Activated CD4-positive, alpha-beta T cell treated with anti-CD3 and anti-CD28 coated beads, Interleukin-2, amount 50 U/mL, for 24 hours (primary cell): Measurements from ENCODE around the gene RBP2.
A peak's percentile ranks its signal among the peaks of the same experiment; 100 is the strongest.
"Not testable (repeated sequence)": the region's sequence is repeated elsewhere in the genome, so short reads cannot be mapped to it uniquely, and the experiment has no call there.

Source experiments
- DNase-seq, 2 donors: peaks; one replicate each; pipeline ENCODE4 v3.0.0-alpha.2; 2020; ENCODE audit warnings: low read depth in 1 of 2, low spot score in 1 of 2

The RBP2 gene

DNA sequence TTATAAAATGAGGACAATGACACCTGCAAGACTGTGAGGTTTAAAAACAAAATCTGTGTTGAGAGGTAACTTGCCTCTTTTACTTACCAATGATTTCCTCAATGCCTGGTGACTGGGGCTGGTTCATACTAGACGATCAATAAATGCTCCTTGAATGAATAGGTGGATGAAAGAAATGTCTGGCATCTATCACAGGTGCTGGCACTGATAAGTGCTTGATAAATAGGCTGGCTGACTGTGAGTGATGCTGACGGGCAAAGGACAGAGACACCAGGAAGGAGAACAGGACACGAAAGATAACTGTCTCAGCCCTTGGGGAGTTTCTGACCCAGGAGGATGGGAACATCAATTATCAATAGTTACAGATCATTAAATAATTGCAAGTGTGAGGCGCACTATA lies 31.9 kb downstream of the RBP2 start:
- DNase-seq, result no peak

DNA sequence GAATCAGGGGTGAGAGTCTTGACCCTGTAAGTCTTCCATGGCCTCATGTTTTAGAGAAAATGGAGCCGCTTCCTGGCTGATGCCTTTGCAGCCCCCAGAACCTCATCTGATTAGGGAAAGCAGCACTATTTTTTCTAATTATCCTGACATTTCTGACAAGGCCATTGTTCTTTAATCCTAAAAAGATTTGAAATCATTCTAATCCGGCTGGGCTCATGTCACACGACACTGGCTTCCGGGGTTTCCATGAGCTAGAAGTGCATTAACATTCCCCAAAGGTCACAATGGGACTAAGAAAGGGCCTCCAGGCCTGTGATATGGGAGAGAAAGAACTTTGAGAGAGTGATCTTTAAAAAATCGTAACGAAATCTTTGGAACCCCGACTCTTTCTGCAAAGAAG lies 33.1 kb downstream of the RBP2 start:
- no peak for DNase-seq

DNA sequence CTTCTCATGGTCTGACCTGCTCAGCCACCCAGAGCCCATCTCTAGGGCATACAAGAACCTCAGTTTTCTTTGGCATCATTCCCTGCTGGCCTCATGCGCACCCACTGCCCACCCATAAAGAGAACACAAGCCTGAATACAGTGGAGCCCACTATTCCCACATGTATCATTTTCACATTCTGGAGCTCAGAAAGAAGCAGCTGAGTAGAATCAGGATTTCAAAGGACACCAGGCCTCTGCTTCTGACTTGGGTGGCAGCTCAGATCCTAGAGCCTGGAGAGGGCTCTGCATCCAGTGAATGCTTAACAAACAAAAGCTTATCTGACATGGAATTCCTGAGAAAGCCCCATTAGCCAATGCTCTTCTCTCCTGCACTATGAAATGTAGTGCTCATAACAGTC lies 34.7 kb downstream of the RBP2 start:
- DNase-seq, result no peak

DNA sequence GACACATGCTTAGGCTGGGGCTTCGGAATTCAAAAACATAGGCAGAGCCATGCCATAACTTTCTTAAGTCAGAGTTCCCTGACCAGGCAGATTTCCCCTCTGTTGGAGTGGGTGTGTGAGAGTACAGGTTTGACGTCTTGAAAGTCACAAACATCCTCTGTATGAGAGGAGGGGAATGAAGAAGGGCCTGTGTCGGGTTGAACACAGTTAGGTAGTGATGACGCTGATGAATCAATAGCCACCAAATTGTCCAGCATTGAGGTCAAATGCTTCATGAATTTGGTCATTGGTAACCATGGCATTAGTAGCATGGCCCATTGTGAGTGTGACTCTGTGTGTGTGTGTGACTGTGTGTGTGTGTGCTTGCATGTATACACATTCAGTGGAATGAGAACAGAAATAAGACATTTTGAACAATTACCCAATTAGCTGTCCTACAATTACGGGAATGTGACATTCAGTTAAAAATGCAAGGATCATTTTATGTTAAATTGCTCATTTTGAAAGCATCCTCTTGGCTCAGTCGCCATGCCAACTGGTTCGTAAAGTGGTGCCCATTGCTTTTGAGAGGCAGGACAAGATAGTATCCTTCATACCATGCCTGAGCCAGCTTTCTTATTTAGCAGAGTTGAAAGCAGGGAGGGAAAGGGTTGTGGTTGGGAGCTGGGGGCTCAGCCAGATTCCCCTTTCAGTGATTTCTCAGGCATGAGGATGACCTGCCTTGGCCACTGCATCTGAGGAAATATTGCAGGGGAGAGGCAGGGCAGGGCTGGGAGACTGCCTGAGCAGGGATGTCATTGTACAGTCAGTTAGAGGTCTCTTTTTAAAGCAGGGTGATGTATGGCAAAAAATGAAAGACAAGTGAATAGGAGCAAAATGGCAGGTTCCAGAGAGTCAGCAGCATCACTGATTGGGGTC lies 35.4 kb downstream of the RBP2 start:
- DNase-seq, result no peak

DNA sequence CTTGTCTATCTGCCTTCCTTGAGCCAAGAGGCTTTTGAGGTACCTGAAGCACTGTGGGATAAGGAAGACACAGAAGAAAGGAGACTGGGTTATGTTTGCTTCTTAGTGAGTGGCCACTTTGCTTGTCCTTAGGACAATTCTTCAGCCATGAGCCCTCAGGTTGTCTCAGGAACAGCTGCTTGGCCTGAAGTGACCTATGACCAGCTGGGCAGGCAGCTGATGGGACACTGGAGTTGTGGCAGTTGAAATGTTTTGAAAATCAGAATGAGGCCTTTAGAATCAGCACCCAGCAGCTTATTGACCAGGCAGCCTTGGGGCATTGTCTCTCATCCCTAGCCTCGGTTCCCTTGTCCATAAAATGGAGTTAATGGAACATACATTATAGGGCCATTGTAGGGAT lies 37.0 kb downstream of the RBP2 start:
- DNase-seq, result no peak

DNA sequence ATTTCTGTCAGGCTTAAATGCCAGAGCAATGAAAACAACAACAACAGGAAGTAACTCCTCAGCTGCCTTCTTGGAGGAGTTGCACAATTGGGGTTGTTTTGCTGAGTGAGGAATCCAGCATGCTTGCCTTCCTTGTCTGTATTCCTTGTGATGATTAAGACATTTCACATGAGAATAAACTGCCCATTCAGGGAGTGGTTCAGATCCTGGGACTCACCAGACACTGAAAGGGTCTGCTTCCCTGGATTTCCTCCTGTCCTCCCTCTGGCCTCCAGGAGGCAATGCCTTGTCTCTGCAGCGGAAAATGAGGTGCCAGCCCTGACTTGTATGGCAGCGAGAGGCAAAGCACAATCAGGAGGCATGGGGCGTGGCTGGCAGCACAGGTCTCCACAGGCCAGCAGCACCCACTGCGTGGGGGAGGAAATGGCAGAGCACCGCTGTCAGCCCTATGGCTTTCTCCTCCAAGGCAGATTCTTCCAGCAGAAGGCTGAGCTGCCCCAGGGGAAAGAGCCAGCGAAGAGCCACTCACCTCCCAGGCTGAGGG lies 41.5 kb downstream of the RBP2 start:
- DNase-seq, result no peak

DNA sequence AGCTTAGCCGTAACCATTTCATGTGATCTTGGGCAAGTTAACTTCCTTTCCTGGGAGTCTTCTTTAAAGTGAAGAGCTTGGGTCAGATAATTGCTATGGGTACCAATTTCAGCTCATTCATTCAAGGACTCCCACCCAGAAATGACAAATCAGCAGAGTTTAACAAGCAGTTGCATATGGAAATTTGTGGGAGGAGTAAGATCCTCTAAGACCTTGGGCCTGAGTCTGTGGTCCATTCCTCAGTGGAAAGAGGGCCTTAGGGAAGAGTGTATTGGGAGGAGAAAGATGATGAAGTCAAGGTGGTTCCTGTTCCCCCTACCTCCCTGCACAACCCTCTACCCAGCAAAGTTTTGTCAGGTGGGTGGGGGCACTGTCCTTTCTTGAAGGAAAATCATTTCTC lies 42.1 kb downstream of the RBP2 start:
- no peak for DNase-seq

DNA sequence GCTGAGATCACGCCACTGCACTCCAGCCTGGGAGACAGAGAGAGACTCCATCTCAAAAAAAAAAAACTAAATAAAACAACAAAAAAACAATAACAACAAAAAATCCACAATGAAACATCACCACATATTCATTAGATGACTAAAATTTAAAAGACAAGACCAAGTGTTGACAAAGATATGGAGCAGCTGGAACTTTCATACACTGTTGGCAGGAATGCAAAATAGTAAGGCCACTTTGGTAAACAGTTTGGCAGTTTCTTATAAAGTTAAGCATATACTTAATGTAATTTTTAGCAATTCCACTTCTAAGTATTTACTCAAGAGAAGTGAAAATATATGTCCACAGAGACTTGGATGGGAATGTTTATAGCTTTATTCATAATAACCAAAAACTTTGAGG lies 43.2 kb downstream of the RBP2 start:
- no peak for DNase-seq

DNA sequence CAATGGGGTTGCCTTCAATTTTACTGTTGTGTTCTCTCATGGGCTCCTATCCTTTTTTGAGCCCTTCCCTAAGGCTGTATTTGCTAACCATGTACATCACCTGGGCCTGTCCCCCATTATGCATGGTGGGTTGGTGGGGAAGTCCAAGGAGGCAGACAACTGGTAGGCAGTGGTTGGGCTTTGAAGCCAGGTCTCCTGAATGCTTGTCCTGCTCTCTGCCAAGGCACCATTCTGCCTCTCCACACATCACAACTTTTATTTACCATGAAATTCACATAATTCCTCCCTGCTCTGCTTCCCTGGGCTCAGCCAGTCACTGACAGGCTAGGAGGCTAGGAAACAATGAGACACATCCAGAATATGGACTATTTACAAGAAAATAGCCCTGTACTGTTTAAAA lies 45.8 kb downstream of the RBP2 start:
- no peak for DNase-seq

DNA sequence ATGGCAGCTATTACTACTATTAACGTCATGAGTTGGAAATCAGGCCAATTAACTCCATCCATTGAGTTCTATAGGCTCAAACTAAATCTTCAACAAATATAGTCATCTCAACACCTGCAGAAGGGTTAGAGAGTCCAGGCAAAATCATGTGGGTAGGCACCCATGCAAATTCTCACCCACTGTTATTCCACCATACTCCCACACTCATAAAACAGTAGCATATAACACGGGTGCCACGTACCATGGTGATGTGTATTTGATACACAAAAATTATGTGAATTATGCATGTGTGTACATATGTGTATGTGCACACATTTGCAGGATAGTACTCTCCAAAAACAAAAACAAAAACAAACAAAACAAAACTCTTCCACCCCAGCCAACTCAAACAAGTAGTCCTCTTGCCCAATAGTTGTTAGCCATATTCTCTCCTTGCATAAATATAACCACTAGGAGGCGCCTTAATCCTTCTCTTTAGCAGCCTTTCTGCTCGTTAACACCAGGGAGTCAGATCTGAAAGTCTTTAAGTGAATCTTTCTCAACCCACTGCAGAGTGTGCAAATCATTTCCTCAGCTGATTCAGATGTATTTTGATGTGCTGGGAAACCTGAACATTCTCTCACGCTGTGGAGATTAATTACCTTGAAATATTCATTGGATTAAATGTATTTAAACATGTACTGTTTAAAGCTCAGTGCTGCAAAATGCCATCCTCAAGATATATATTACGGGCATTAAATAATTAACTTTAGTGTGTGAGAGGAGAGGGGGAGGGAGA lies 48.8 kb downstream of the RBP2 start:
- peak in 1 of 2 donors; percentile 32 for DNase-seq

DNA sequence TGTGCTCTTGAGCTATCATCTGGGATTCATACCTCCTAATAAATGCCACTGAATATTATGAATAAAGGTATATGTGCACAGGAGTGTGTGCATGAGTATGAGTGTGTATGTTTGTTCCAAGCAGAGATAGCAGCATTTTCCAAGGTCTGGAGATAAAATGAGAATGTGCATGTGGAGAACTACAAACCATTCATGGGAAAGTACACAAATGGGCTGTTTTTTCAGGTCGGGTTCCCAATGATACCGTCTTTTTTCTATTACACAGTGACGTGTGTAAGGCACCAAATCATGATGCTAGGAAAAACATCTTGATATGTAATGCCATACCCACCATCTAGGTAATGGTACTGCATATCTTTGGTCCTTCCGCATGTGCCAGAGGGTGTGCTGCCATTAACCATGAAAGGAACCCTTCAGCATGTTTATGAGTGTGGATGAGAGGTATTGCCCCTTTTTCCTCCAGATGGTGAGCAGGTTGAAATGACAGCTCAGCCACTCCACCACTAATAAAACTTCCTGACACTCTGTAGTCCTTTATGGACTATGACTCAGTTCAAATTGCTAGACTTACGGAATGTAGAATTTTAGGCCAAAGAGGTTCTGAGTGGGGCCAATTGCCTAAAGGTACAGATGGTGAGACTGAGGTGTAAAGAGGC lies 50.4 kb downstream of the RBP2 start:
- no peak for DNase-seq

DNA sequence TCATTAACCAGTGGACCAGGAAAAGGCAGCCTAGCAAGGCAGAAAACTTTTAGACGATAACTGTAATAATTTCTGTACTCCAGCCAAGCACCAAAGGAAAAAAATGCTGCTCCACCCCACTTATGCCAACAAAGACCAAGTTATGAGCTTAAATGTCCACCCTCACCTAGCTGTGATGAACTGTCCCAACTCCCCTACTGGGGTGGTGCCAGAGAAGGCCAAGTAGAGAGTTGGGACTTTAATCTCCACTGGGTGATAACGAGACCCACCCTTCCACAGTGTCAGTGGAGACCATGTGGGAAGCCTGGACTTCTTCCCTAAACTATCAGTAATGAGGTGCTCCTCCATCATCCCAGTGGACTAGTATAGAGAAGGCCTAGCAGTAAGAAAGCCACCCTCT lies 53.1 kb downstream of the RBP2 start:
- DNase-seq, result no peak

DNA sequence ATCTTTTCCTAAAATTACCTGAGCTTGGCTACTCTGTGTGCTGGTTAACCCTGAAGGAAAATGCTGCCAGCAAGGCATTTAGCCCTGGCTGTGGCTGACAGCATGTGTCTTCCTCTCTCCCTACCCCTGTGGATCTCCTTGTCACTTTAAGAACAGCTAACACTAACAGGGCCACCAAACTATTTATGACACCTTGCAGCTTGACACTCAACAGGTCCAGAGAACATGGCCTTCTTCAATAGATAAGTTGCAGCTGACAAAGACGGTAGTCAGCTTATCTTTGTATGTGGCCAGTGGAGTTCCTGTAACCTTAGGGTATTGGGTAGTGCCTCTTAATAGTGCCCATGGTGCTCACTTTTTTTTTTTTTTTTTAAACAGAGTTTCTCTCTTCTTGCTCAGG lies 54.9 kb downstream of the RBP2 start:
- DNase-seq, result no peak

DNA sequence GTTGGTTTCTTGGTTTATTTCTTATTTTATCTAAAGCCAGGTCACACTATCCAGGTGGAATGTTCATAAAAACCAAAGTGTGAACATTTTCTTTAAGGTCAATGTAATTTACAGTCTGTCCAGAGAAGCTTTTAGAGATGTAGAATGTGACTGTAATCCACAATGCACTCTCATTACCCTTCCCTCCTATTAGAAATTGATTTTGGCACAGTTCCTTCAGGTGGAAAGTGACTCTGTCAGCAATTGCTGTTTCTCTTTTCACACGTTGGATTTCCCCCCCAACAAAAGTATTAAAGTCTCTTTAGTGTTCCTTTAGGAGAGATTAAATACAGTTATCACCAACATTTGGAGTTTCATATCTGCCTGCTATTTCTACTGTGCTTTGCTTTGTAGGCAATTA lies 55.3 kb downstream of the RBP2 start:
- DNase-seq, result no peak

DNA sequence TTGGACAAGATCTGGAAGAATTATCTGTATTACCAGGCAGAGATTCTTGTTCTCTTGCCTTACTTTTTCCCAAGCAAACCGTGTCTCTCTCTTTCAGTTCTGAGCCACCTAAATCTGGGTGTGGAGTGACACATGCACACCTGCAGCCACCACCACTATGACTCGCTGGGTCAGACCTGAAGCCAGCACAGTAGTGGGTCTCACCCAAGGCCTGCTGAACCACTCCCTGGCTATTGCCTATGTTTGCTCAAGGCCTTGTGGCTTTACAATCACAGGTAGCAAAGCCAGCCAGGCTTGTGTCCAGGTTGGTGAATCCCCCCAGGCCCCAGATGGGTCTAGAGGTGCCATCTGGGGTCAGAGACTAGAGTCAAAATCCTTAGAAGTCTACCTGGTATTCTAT lies 58.2 kb downstream of the RBP2 start:
- no peak for DNase-seq

DNA sequence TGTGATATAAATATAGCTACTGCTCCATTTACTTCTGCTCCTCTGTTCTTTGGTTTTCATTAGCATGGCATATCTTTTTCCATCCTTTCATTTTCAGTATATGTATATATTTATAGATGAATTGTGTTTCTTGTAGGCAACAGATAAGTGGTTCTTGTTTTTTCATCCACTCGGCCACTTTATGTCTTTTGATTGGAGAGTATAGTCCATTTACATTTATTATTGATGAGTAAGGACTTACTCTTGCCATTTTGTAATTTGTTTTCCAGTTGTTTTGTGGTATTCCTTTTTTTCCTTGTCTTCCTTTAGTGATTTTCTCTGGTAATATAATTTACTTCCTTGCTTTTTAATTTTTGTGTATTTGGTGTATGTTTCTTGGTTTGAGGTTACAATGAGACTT lies 60.0 kb downstream of the RBP2 start:
- no peak for DNase-seq

DNA sequence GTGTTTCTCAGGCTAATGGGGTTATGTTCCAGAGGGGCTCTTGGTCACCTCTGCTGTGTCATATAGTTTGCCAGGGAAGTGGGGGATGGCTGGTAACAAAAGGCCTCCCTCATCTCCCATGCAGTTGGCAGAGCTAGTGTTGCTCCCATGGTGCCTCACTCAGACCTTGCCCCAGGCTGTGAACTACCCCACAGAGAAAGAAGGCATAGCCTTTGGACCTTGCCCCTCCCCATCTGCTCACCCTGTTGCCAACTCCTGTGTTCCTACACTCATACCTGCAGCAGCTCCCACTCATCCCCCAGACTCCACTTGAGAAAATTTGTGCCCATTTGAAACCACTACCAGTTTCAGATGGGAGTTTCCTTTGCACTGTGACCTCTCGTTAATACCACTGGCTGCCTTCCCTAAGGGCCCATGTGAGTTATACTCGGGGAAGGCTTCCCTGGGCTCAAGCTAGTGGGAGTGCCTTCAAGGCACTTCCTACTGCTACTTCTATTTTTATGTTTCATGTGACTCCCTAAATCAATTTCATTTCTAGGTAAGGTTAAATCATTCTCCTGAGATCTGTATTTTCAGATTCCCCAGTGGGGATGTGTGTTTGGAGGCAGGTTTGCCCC lies 61.6 kb downstream of the RBP2 start:
- no peak for DNase-seq

DNA sequence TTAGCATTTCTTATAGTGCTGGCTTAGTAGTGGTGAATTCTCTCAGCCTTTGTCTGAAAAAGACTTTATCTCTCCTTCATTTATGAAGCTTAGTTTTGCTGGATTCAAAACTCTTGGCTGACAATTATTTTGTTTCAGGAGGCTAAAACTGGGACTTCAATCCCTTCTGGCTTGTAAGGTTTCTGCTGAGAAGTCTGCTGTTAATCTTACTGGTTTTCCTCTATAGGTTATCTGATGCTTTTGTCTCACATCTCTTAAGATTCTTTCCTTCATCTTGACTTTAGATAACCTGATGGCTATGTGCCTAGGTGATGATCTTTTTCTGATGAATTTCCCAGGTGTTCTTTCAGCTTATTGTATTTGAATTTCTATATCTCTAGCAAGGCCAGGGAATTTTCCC lies 63.4 kb downstream of the RBP2 start:
- not testable (repeated sequence) for DNase-seq
